ENCODE measurements around the gene CUL9.

DNA sequence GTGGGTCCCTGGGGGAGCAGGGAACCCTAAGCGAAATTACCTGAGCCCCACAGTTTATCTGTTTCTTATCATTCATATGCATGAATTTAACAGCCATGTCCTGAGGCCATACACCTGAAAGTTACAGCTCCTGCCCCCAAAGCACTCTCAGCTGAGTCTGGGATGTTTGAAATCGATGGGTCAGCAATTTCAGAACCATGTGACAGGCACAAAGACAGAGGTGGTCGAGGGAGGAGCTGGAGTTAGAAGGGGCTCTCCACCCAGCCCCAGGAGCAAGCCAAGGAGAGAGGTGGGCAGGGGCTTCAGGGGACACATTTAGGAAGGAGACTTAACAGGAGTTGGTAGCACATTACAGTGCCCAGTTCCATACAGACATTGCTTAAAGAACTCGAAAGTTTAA lies 76.2 kb downstream of the CUL9 start:
- TF ChIP-seq EZH2phosphoT487 (IDR thresholded peaks at IDR 0.05; ENCODE audit: borderline replicate concordance, low read depth, low read length): no peak
- TF ChIP-seq, protein P1, sequence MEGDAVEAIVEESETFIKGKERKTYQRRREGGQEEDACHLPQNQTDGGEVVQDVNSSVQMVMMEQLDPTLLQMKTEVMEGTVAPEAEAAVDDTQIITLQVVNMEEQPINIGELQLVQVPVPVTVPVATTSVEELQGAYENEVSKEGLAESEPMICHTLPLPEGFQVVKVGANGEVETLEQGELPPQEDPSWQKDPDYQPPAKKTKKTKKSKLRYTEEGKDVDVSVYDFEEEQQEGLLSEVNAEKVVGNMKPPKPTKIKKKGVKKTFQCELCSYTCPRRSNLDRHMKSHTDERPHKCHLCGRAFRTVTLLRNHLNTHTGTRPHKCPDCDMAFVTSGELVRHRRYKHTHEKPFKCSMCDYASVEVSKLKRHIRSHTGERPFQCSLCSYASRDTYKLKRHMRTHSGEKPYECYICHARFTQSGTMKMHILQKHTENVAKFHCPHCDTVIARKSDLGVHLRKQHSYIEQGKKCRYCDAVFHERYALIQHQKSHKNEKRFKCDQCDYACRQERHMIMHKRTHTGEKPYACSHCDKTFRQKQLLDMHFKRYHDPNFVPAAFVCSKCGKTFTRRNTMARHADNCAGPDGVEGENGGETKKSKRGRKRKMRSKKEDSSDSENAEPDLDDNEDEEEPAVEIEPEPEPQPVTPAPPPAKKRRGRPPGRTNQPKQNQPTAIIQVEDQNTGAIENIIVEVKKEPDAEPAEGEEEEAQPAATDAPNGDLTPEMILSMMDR (conservative IDR thresholded peaks at IDR 0.05; ENCODE audit: low read length): no peak
